ENCODE data around the gene ATP6V1C2. TPM values are rescaled to one million over a fixed set of nuclear protein-coding genes. Genes with fewer than 3 reads are reported as not detected.

ATP6V1C2 gene
- total RNA-seq, 2 experiments from 2014 or later, result not detected

DNA sequence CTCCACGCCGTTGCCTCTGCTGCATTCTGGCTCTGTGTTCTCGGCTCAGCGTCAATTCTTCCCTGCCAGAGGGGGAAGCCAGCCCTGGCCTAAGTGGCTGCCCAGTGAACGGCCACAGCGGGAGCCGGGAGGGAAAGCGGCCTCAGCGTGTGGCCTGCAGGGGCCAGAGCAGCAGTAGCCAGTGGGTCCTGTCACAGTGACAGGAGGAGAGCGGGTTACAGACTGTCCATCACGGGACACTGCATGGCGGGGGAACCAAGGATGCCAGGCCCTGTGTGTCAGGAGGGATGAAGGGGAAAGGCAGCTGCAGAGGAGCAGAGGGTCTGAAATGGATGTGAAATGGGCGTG is 51.4 kb downstream of the ATP6V1C2 start:
- Histone ChIP-seq H3K36me3 (ENCODE audit: insufficient read depth, low read length) (peaks cover under 1% of the 10 kb centered on the region), H3K27ac (ENCODE audit: low read depth in 1 of 2, low read length in 2 of 2) (no peak overlapping the region), H3K4me3 (ENCODE audit: low read length) (no peak overlapping the region), H3K27me3 (ENCODE audit: control insufficient read depth in 1 of 2, insufficient read depth in 2 of 2, low read length in 2 of 2) (no peaks in the 10 kb centered on the region), H3K9me3 (ENCODE audit: control insufficient read depth in 1 of 2, insufficient read depth in 1 of 2, low read length in 2 of 2) (peaks cover 0 to under 1% of the 10 kb centered on the region in 2 experiments), H3K4me1 (ENCODE audit: insufficient read depth, low read length) (no peaks in the 10 kb centered on the region)
- no peak for ATAC-seq (ENCODE audit: poor library complexity)
- CTCF ChIA-PET, result no interaction called here
- intact Hi-C loops (cut with DNase I, micrococcal nuclease), result no loop called here
- Mint-ChIP-seq H3K36me3 (ENCODE audit: low read depth) (no peaks in the 10 kb centered on the region), H3K27me3 (no peaks in the 10 kb centered on the region), H3K4me3 (no peak overlapping the region), H3K27ac (no peak overlapping the region), H3K9me3 (no peaks in the 10 kb centered on the region), H3K4me1 (ENCODE audit: low read depth) (no peaks in the 10 kb centered on the region)
- POLR2A ChIA-PET, result no interaction called here
- TF ChIP-seq, protein P1, sequence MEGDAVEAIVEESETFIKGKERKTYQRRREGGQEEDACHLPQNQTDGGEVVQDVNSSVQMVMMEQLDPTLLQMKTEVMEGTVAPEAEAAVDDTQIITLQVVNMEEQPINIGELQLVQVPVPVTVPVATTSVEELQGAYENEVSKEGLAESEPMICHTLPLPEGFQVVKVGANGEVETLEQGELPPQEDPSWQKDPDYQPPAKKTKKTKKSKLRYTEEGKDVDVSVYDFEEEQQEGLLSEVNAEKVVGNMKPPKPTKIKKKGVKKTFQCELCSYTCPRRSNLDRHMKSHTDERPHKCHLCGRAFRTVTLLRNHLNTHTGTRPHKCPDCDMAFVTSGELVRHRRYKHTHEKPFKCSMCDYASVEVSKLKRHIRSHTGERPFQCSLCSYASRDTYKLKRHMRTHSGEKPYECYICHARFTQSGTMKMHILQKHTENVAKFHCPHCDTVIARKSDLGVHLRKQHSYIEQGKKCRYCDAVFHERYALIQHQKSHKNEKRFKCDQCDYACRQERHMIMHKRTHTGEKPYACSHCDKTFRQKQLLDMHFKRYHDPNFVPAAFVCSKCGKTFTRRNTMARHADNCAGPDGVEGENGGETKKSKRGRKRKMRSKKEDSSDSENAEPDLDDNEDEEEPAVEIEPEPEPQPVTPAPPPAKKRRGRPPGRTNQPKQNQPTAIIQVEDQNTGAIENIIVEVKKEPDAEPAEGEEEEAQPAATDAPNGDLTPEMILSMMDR (IDR thresholded peaks at IDR 0.05), result no peak
- DNase-seq, result no peak

DNA sequence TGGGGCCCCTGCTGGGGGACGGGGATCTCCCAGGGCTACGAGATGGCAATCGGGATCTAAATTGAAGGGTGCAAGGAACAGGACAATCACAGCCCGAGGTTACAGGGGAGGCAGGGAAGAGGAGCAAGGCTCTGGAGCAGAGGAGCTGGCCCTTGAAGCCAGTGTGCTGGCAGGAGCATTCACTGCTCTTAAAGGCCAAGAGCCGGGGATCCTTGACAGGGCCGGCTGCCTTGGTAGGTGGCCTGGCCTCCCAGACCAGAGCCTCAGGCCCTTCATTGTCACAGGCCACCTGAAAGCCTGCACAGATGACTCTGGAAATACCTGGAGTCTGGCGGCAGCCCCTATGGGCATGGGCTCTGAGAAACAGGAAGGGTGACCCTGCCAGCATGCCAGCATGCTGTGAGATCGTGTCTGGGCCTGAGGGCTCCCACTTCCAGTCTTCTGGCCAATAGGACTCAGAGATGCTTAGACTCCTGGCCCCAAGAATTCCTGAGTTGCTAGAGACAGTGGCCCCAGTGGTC is 52.5 kb downstream of the ATP6V1C2 start:
- POLR2A ChIA-PET, result no interaction called here
- intact Hi-C loops (cut with DNase I, micrococcal nuclease), result no loop called here
- no peak for ATAC-seq (ENCODE audit: poor library complexity)

DNA sequence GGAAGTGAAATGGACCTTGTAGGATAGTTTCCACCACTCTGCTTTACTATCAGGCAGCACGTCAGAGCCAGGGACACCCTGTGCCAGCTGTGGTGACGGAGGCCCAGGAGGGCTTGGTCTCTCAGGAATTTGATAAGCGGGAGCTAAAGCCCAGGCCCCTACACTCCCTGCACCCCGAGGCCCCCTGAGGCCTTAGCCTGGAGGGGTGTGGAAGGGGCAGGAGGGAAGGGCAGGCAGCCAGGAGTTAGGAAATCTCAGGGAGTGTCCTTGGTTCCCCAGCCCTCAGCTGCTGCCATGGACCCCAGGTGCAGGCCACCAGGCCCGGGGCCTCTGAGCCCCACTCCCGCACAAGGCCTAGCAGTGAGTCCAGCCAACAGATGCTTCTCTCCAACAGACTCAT is 53.0 kb downstream of the ATP6V1C2 start:
- TF ChIP-seq, protein P1 (IDR thresholded peaks at IDR 0.05), result no peak
- H3K9me3 Mint-ChIP-seq, result no peaks in the 10 kb centered on the region
- no peaks in the 10 kb centered on the region for H3K36me3 Mint-ChIP-seq (ENCODE audit: low read depth)

More for the DNA sequence above, 52.5 kb downstream of the ATP6V1C2 start:
- H3K9me3 Mint-ChIP-seq, result no peaks in the 10 kb centered on the region
- H3K36me3 Mint-ChIP-seq (ENCODE audit: low read depth), result no peaks in the 10 kb centered on the region
- H3K27me3 ChIP-seq (ENCODE audit: control insufficient read depth in 1 of 2, insufficient read depth in 2 of 2, low read length in 2 of 2), result no peaks in the 10 kb centered on the region
- no peak overlapping the region for H3K27ac Mint-ChIP-seq
- no peaks in the 10 kb centered on the region for H3K4me1 ChIP-seq (ENCODE audit: insufficient read depth, low read length)
- H3K4me3 Mint-ChIP-seq, result no peak overlapping the region
- H3K27ac ChIP-seq (ENCODE audit: low read depth in 1 of 2, low read length in 2 of 2), result no peak overlapping the region
- no peak overlapping the region for H3K4me3 ChIP-seq (ENCODE audit: low read length)
- CTCF ChIA-PET, result no interaction called here
- no peaks in the 10 kb centered on the region for H3K4me1 Mint-ChIP-seq (ENCODE audit: low read depth)
- DNase-seq, result no peak
- peaks cover 0 to 5% of the 10 kb centered on the region in 2 experiments for H3K9me3 ChIP-seq (ENCODE audit: control insufficient read depth in 1 of 2, insufficient read depth in 1 of 2, low read length in 2 of 2)
- H3K27me3 Mint-ChIP-seq, result no peaks in the 10 kb centered on the region
- TF ChIP-seq, protein P1 (IDR thresholded peaks at IDR 0.05), result no peak
- peaks cover 9% of the 10 kb centered on the region for H3K36me3 ChIP-seq (ENCODE audit: insufficient read depth, low read length)

More for the DNA sequence above, 53.0 kb downstream of the ATP6V1C2 start:
- H3K4me3 ChIP-seq (ENCODE audit: low read length), result no peak overlapping the region
- H3K4me3 Mint-ChIP-seq, result no peak overlapping the region
- intact Hi-C loops (cut with DNase I, micrococcal nuclease), result no loop called here
- no peaks in the 10 kb centered on the region for H3K27me3 Mint-ChIP-seq
- H3K9me3 ChIP-seq (ENCODE audit: control insufficient read depth in 1 of 2, insufficient read depth in 1 of 2, low read length in 2 of 2), result peaks cover 0 to 5% of the 10 kb centered on the region in 2 experiments
- no peaks in the 10 kb centered on the region for H3K4me1 ChIP-seq (ENCODE audit: insufficient read depth, low read length)
- no peak overlapping the region for H3K27ac ChIP-seq (ENCODE audit: low read depth in 1 of 2, low read length in 2 of 2)
- peaks cover 10% of the 10 kb centered on the region for H3K36me3 ChIP-seq (ENCODE audit: insufficient read depth, low read length)
- no peak for DNase-seq
- no peak overlapping the region for H3K27ac Mint-ChIP-seq
- POLR2A ChIA-PET, result no interaction called here
- H3K4me1 Mint-ChIP-seq (ENCODE audit: low read depth), result no peaks in the 10 kb centered on the region
- CTCF ChIA-PET, result no interaction called here
- H3K27me3 ChIP-seq (ENCODE audit: control insufficient read depth in 1 of 2, insufficient read depth in 2 of 2, low read length in 2 of 2), result no peaks in the 10 kb centered on the region
- no peak for ATAC-seq (ENCODE audit: poor library complexity)
